ENCODE measurements around the gene DGKI.

Gene DGKI

DNA sequence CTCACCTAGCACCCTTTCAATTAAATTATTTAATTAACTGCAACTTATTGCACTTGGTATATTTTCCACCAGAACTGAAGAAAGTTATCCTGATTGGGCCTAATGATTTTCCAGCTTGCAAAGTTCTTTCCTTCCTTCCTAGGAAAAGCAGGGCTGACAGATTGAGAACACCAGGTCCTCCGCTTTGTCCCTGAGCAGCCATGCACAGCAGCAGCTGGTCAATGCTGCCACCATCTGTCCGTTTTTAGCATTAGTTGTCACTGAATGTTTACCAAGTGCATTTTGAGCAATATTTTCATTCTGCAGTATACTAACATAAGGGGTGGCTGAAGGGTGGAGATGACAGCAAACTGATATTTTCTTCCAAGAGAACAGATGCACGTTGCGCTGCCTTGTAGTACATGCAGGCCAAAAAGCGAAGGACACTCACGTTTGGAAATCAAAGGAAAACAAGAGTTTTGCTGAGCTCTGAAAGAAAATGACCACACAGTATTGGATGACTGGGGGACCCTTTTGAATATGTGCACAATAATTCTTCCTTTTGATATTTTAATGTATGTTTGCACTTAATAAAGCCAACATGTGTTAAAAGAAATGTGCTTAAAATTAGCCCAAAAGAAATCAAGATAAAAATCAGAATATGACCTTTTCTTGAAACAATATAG, 254.4 kb downstream of the DGKI start:
- no peak overlapping the region for H3K27ac ChIP-seq (ENCODE audit: insufficient read depth in 1 of 2, low read depth in 1 of 2, low read length in 2 of 2, poor library complexity in 1 of 2, severe bottlenecking in 2 of 2)
- H3K4me1 ChIP-seq (ENCODE audit: control extremely low read depth in 1 of 4, control insufficient read depth in 4 of 4, insufficient read depth in 4 of 4, low read length in 3 of 4), result peaks cover 0 to 6% (median 2%) of the 10 kb centered on the region in 4 experiments

DNA sequence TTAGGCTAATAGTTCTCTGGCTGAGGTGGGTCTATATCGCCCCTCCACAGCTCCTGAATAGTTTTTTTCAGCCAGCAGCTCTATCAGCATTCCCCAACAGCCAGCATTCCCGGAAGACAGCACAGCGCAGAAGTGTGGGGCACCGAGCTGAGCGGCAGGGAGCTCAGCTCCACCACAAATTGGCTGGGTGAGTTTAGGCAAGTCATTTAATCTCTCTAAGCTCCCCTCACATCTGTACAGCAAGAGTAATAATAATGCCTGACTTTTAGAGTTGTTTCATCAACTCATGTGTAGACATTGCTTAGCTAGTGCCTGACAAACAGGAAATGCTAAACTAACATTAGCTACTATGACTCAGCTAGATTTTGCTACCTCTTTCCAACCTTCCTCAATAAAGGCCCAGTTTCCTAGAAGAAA, 255.3 kb downstream of the DGKI start:
- peak in 2 of 3 donors; percentile 27 to 51 for DNase-seq
- Histone ChIP-seq H3K4me1 (ENCODE audit: control extremely low read depth in 1 of 4, control insufficient read depth in 4 of 4, insufficient read depth in 4 of 4, low read length in 3 of 4) (peaks cover 0 to 6% (median 2%) of the 10 kb centered on the region in 4 experiments), H3K27ac (ENCODE audit: insufficient read depth in 1 of 2, low read depth in 1 of 2, low read length in 2 of 2, poor library complexity in 1 of 2, severe bottlenecking in 2 of 2) (no peak overlapping the region), H3K27me3 (replicated peaks in 2 of 5; ENCODE audit: control insufficient read depth in 4 of 5, insufficient read depth in 5 of 5, low read length in 4 of 5) (no peaks in the 10 kb centered on the region), H3K4me3 (ENCODE audit: control insufficient read depth in 1 of 7, extremely low read depth in 1 of 7, insufficient read depth in 4 of 7, low read depth in 2 of 7, low read length in 6 of 7) (no peak overlapping the region), H3K36me3 (ENCODE audit: control insufficient read depth in 4 of 4, insufficient read depth in 4 of 4, low read length in 3 of 4) (no peaks in the 10 kb centered on the region), H3K9me3 (ENCODE audit: control extremely low read depth in 1 of 5, control insufficient read depth in 4 of 5, insufficient read depth in 2 of 5, low read depth in 1 of 5, low read length in 4 of 5) (no peaks in the 10 kb centered on the region)
- CTCF ChIA-PET, result interaction anchor here (0.8 to 2.0 kb wide), 9 partner anchors 8 to 1106 kb away, joined by 3 to 7 read pairs (median 3); no protein-coding TSS in a partner anchor
- POLR2A ChIA-PET, result no interaction called here
- 97% methylated on average over 5 of the region's 5 CpGs for WGBS (ENCODE audit: insufficient coverage)

More for the DNA sequence above, 254.4 kb downstream of the DGKI start:
- peak; percentile 31 to 49 (median 47) for DNase-seq
- 72% methylated on average over 6 of the region's 6 CpGs for WGBS (ENCODE audit: insufficient coverage)
- Histone ChIP-seq H3K4me3 (ENCODE audit: control insufficient read depth in 1 of 7, extremely low read depth in 1 of 7, insufficient read depth in 4 of 7, low read depth in 2 of 7, low read length in 6 of 7) (no peak overlapping the region), H3K9me3 (ENCODE audit: control extremely low read depth in 1 of 5, control insufficient read depth in 4 of 5, insufficient read depth in 2 of 5, low read depth in 1 of 5, low read length in 4 of 5) (no peaks in the 10 kb centered on the region), H3K27me3 (replicated peaks in 2 of 5; ENCODE audit: control insufficient read depth in 4 of 5, insufficient read depth in 5 of 5, low read length in 4 of 5) (no peaks in the 10 kb centered on the region), H3K36me3 (ENCODE audit: control insufficient read depth in 4 of 4, insufficient read depth in 4 of 4, low read length in 3 of 4) (no peaks in the 10 kb centered on the region)
- CTCF ChIA-PET, result interaction anchor here (0.7 to 2.0 kb wide), 8 partner anchors 9 to 1187 kb away, joined by 3 to 6 read pairs (median 3); no protein-coding TSS in a partner anchor
- POLR2A ChIA-PET, result no interaction called here

DNA sequence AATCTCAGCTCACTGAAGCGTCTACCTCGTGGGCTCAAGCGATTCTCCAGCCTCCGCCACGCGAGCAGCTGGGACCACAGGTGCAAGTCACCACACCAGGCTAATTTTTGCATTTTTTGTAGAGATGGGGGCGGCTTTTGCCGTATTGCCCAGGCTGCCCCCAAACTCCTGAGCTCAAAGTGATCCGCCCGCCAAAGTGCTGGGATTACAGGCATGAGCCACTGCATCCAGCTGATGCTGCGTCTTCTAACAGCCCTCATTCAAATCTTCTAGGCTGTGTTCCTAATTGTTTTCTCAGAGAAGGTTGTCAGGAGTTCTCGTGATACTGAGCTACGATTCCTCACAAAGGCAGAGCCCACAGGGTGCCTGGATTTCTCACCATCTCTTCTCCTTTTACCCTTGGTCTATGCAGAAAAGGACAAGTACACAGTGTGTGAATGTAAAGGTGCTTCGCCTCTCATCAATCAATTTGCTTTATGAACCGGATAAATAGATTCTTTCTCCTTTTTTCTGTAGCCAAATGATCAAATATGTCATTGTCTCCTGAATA, 255.9 kb downstream of the DGKI start:
- ChIA-PET POLR2A (no interaction called here), CTCF (interaction anchor here (0.9 to 2.0 kb wide), 7 partner anchors 15 to 1864 kb away, joined by 3 to 7 read pairs (median 3); no protein-coding TSS in a partner anchor)
- no peak for DNase-seq
- H3K36me3 ChIP-seq (ENCODE audit: control insufficient read depth in 4 of 4, insufficient read depth in 4 of 4, low read length in 3 of 4), result no peaks in the 10 kb centered on the region
- WGBS (ENCODE audit: insufficient coverage), result 95% methylated on average over 11 of the region's 15 CpGs
- H3K27me3 ChIP-seq (replicated peaks in 2 of 5; ENCODE audit: control insufficient read depth in 4 of 5, insufficient read depth in 5 of 5, low read length in 4 of 5), result no peaks in the 10 kb centered on the region
- no peak overlapping the region for H3K4me3 ChIP-seq (ENCODE audit: control insufficient read depth in 1 of 7, extremely low read depth in 1 of 7, insufficient read depth in 4 of 7, low read depth in 2 of 7, low read length in 6 of 7)
- H3K9me3 ChIP-seq (ENCODE audit: control extremely low read depth in 1 of 5, control insufficient read depth in 4 of 5, insufficient read depth in 2 of 5, low read depth in 1 of 5, low read length in 4 of 5), result no peaks in the 10 kb centered on the region
- no peak overlapping the region for H3K27ac ChIP-seq (ENCODE audit: insufficient read depth in 1 of 2, low read depth in 1 of 2, low read length in 2 of 2, poor library complexity in 1 of 2, severe bottlenecking in 2 of 2)
- peaks cover 0 to 6% (median 2%) of the 10 kb centered on the region in 4 experiments for H3K4me1 ChIP-seq (ENCODE audit: control extremely low read depth in 1 of 4, control insufficient read depth in 4 of 4, insufficient read depth in 4 of 4, low read length in 3 of 4)

DNA sequence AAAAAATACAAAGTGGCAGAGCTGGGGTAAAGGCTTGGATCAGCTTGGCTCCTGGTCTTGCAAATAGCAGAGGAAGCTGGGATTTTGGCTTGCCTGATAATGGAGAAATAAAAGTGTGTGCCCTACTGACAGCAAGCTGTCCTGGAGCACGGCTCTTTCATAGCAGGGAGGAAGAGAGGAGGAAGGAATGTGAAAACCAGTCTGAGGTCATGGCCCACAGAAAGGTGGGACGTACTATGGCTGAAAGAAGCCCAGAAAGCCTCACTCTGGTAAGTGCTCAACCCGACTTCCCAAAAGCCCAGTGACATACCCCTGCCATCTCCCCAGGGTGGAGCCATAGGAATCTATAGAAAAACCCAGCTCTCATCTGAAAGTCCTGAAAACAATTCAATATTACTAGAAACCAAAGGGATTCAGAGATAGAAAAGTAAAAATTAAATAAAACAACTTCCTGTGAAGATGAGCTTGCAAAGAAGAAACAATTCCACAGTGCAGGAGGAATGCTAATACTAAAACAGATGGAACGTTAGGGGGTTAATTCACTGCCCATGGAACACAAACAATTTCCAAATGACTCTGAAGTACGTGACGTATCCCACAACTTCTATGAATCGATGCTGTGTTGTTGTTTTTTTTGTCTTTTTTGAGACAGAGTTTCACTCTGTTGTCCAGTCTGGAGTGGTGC, 256.6 kb downstream of the DGKI start:
- no peaks in the 10 kb centered on the region for H3K36me3 ChIP-seq (ENCODE audit: control insufficient read depth in 4 of 4, insufficient read depth in 4 of 4, low read length in 3 of 4)
- WGBS (ENCODE audit: insufficient coverage), result 93% methylated on average over 4 of the region's 7 CpGs
- H3K27ac ChIP-seq (ENCODE audit: insufficient read depth in 1 of 2, low read depth in 1 of 2, low read length in 2 of 2, poor library complexity in 1 of 2, severe bottlenecking in 2 of 2), result no peak overlapping the region
- H3K4me3 ChIP-seq (ENCODE audit: control insufficient read depth in 1 of 7, extremely low read depth in 1 of 7, insufficient read depth in 4 of 7, low read depth in 2 of 7, low read length in 6 of 7), result no peak overlapping the region
- H3K4me1 ChIP-seq (ENCODE audit: control extremely low read depth in 1 of 4, control insufficient read depth in 4 of 4, insufficient read depth in 4 of 4, low read length in 3 of 4), result peaks cover 0 to 6% (median 2%) of the 10 kb centered on the region in 4 experiments
- no peaks in the 10 kb centered on the region for H3K27me3 ChIP-seq (replicated peaks in 2 of 5; ENCODE audit: control insufficient read depth in 4 of 5, insufficient read depth in 5 of 5, low read length in 4 of 5)
- CTCF ChIA-PET, result interaction anchor here (0.9 to 1.8 kb wide), 5 partner anchors 15 to 1863 kb away, joined by 3 to 7 read pairs (median 3); no protein-coding TSS in a partner anchor
- no peaks in the 10 kb centered on the region for H3K9me3 ChIP-seq (ENCODE audit: control extremely low read depth in 1 of 5, control insufficient read depth in 4 of 5, insufficient read depth in 2 of 5, low read depth in 1 of 5, low read length in 4 of 5)
- no peak for DNase-seq
- POLR2A ChIA-PET, result interaction anchor here (0.6 kb wide), 1 partner anchor 547 kb away, joined by 3 read pairs; no protein-coding TSS in a partner anchor

GRCh38 chr7:137587326-137587725, 259.4 kb downstream of the DGKI start:
- no peak overlapping the region for H3K4me3 ChIP-seq (ENCODE audit: control insufficient read depth in 1 of 7, extremely low read depth in 1 of 7, insufficient read depth in 4 of 7, low read depth in 2 of 7, low read length in 6 of 7)
- no peaks in the 10 kb centered on the region for H3K27me3 ChIP-seq (replicated peaks in 2 of 5; ENCODE audit: control insufficient read depth in 4 of 5, insufficient read depth in 5 of 5, low read length in 4 of 5)
- no peaks in the 10 kb centered on the region for H3K36me3 ChIP-seq (ENCODE audit: control insufficient read depth in 4 of 4, insufficient read depth in 4 of 4, low read length in 3 of 4)
- ChIA-PET POLR2A (no interaction called here), CTCF (no interaction called here)
- H3K4me1 ChIP-seq (ENCODE audit: control extremely low read depth in 1 of 4, control insufficient read depth in 4 of 4, insufficient read depth in 4 of 4, low read length in 3 of 4), result peaks cover 0 to 6% (median 2%) of the 10 kb centered on the region in 4 experiments
- H3K9me3 ChIP-seq (ENCODE audit: control extremely low read depth in 1 of 5, control insufficient read depth in 4 of 5, insufficient read depth in 2 of 5, low read depth in 1 of 5, low read length in 4 of 5), result no peaks in the 10 kb centered on the region
- no CpG with 5 or more reads among the region's 5 CpGs for WGBS (ENCODE audit: insufficient coverage)
- DNase-seq, result no peak
- H3K27ac ChIP-seq (ENCODE audit: insufficient read depth in 1 of 2, low read depth in 1 of 2, low read length in 2 of 2, poor library complexity in 1 of 2, severe bottlenecking in 2 of 2), result no peak overlapping the region

DNA sequence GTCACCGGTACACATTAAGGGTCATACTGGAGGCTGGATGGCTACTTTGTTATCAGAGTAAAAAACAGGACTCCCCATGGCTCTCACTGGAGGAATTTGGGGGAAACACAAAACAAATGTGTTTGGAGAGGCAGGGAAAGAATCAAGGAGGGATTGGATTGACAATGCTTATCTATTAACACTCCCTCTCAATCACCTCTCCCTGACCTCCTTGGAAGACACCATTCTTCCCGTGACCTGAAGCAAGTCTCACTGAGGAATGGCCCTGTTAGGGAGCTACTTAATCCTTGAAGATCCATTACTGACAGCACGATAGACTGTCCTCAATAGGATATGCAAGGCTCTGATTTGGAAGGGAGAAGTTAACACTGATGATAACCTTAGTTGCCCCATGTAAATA, 261.2 kb downstream of the DGKI start:
- Histone ChIP-seq H3K36me3 (ENCODE audit: control insufficient read depth in 4 of 4, insufficient read depth in 4 of 4, low read length in 3 of 4) (no peaks in the 10 kb centered on the region), H3K4me1 (ENCODE audit: control extremely low read depth in 1 of 4, control insufficient read depth in 4 of 4, insufficient read depth in 4 of 4, low read length in 3 of 4) (no peaks in the 10 kb centered on the region), H3K9me3 (ENCODE audit: control extremely low read depth in 1 of 5, control insufficient read depth in 4 of 5, insufficient read depth in 2 of 5, low read depth in 1 of 5, low read length in 4 of 5) (no peaks in the 10 kb centered on the region), H3K27me3 (replicated peaks in 2 of 5; ENCODE audit: control insufficient read depth in 4 of 5, insufficient read depth in 5 of 5, low read length in 4 of 5) (no peaks in the 10 kb centered on the region), H3K4me3 (ENCODE audit: control insufficient read depth in 1 of 7, extremely low read depth in 1 of 7, insufficient read depth in 4 of 7, low read depth in 2 of 7, low read length in 6 of 7) (no peak overlapping the region), H3K27ac (ENCODE audit: insufficient read depth in 1 of 2, low read depth in 1 of 2, low read length in 2 of 2, poor library complexity in 1 of 2, severe bottlenecking in 2 of 2) (no peak overlapping the region)
- no peak for DNase-seq
- ChIA-PET CTCF (no interaction called here), POLR2A (no interaction called here)
- 96% methylated on average over 3 of the region's 3 CpGs for WGBS (ENCODE audit: insufficient coverage)

GRCh38 chr7:137583172-137583571, 263.6 kb downstream of the DGKI start:
- H3K4me3 ChIP-seq (ENCODE audit: control insufficient read depth in 1 of 7, extremely low read depth in 1 of 7, insufficient read depth in 4 of 7, low read depth in 2 of 7, low read length in 6 of 7), result no peak overlapping the region
- no peak overlapping the region for H3K27ac ChIP-seq (ENCODE audit: insufficient read depth in 1 of 2, low read depth in 1 of 2, low read length in 2 of 2, poor library complexity in 1 of 2, severe bottlenecking in 2 of 2)
- H3K36me3 ChIP-seq (ENCODE audit: control insufficient read depth in 4 of 4, insufficient read depth in 4 of 4, low read length in 3 of 4), result no peaks in the 10 kb centered on the region
- 88% methylated on average over 1 of the region's 1 CpG for WGBS (ENCODE audit: insufficient coverage)
- DNase-seq, result no peak
- ChIA-PET POLR2A (no interaction called here), CTCF (interaction anchor here (1.3 kb wide), 1 partner anchor 9 kb away, joined by 3 read pairs; no protein-coding TSS in a partner anchor)
- peaks cover 0 to 2% (median 0%) of the 10 kb centered on the region in 5 experiments for H3K27me3 ChIP-seq (replicated peaks in 2 of 5; ENCODE audit: control insufficient read depth in 4 of 5, insufficient read depth in 5 of 5, low read length in 4 of 5)
- no peaks in the 10 kb centered on the region for H3K9me3 ChIP-seq (ENCODE audit: control extremely low read depth in 1 of 5, control insufficient read depth in 4 of 5, insufficient read depth in 2 of 5, low read depth in 1 of 5, low read length in 4 of 5)
- H3K4me1 ChIP-seq (ENCODE audit: control extremely low read depth in 1 of 4, control insufficient read depth in 4 of 4, insufficient read depth in 4 of 4, low read length in 3 of 4), result no peaks in the 10 kb centered on the region

Measured in common myeloid progenitor, CD34-positive (primary cell).